ENCODE measurements around the gene NLGN2.
A peak's percentile ranks its signal among the peaks of the same experiment; 100 is the strongest.

Gene NLGN2

DNA sequence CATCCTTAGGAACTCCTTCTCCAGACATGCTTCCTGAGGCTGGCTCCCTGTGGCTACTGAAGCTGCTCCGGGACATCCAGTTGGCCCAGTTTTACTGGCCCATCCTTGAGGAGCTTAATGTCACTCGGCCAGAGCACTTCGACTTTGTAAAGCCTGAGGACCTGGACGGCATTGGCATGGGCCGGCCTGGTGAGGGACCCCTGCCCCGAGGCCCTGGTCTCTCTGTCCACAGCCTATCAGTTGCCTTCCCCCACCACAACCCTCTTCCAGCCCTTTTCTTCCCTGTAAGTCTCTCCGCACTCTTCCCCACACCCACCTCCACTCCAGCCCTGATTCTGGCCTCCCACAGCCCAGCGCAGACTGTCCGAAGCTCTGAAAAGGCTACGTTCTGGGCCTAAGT is 24.7 kb upstream of the NLGN2 start:
- Histone ChIP-seq H3K36me3 (replicated peaks) (no peaks in the 10 kb centered on the region), H3K4me3 (ENCODE audit: low read depth, low read length) (no peak overlapping the region), H3K27ac (no peak overlapping the region), H3K27me3 (replicated peaks) (peaks cover 20% of the 10 kb centered on the region)
- TF ChIP-seq, protein P1, sequence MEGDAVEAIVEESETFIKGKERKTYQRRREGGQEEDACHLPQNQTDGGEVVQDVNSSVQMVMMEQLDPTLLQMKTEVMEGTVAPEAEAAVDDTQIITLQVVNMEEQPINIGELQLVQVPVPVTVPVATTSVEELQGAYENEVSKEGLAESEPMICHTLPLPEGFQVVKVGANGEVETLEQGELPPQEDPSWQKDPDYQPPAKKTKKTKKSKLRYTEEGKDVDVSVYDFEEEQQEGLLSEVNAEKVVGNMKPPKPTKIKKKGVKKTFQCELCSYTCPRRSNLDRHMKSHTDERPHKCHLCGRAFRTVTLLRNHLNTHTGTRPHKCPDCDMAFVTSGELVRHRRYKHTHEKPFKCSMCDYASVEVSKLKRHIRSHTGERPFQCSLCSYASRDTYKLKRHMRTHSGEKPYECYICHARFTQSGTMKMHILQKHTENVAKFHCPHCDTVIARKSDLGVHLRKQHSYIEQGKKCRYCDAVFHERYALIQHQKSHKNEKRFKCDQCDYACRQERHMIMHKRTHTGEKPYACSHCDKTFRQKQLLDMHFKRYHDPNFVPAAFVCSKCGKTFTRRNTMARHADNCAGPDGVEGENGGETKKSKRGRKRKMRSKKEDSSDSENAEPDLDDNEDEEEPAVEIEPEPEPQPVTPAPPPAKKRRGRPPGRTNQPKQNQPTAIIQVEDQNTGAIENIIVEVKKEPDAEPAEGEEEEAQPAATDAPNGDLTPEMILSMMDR (IDR thresholded peaks at IDR 0.05; ENCODE audit: low read depth, low read length, missing control alignments): no peak
- in situ Hi-C loops (cut with HindIII; ENCODE audit: low pct_ligation_motif_present, low sequenced_read_pairs): no loop called here
- DNase-seq: no peak

DNA sequence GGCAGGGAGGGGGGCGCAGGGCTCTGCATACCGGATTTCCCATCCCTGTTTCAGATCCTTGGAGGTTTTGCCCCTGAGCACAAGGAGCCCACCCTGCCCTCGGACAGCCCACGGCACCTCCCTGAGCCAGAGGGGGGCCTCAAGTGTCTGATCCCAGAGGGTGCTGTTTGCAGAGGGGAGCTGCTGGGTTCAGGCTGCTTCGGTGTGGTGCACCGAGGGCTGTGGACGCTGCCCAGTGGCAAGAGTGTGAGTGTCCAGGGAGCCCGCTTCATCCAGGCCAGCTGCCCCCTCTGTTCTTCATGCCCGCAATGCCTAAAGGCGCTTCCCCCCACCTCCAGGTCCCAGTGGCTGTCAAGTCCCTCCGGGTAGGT is 24.3 kb upstream of the NLGN2 start:
- in situ Hi-C loops (cut with HindIII; ENCODE audit: low pct_ligation_motif_present, low sequenced_read_pairs): no loop called here
- H3K36me3 ChIP-seq (replicated peaks): no peaks in the 10 kb centered on the region
- no peak for DNase-seq
- peaks cover 20% of the 10 kb centered on the region for H3K27me3 ChIP-seq (replicated peaks)
- no peak overlapping the region for H3K27ac ChIP-seq
- TF ChIP-seq, protein P1 (IDR thresholded peaks at IDR 0.05; ENCODE audit: low read depth, low read length, missing control alignments): no peak
- H3K4me3 ChIP-seq (ENCODE audit: low read depth, low read length): no peak overlapping the region

DNA sequence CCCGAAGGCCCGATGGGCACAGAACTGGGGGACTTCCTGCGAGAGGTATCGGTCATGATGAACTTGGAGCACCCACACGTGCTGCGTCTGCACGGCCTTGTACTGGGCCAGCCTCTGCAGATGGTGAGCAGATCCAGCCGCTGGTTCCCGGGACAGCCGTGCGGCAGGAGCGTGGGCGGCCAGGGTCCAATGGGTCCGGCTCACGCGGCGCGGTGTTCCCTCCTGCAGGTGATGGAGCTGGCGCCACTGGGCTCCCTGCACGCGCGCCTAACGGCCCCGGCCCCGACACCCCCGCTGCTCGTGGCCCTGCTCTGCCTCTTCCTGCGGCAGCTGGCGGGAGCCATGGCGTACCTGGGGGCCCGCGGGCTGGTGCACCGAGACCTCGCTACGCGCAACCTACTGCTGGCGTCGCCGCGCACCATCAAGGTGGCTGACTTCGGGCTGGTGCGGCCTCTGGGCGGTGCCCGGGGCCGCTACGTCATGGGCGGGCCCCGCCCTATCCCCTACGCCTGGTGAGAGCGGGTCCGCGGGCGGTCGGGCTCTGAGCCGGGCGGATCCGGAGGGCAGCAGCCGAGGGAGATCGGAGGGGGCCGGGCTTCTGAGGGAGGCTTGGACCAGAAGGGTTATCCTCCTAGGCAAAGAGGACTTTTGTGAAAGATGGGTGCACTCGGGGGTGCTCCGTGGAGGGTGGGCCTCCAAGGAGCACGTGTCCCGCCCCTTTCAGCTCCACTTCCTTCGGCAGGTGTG is 23.7 kb upstream of the NLGN2 start:
- Histone ChIP-seq H3K4me3 (ENCODE audit: low read depth, low read length) (peak overlapping the region; percentile 42), H3K36me3 (replicated peaks) (peaks cover 5% of the 10 kb centered on the region), H3K27ac (no peak overlapping the region), H3K27me3 (replicated peaks) (peaks cover 20% of the 10 kb centered on the region)
- no peak for DNase-seq
- TF ChIP-seq, protein P1 (IDR thresholded peaks at IDR 0.05; ENCODE audit: low read depth, low read length, missing control alignments): no peak
- in situ Hi-C loops (cut with HindIII; ENCODE audit: low pct_ligation_motif_present, low sequenced_read_pairs): no loop called here

DNA sequence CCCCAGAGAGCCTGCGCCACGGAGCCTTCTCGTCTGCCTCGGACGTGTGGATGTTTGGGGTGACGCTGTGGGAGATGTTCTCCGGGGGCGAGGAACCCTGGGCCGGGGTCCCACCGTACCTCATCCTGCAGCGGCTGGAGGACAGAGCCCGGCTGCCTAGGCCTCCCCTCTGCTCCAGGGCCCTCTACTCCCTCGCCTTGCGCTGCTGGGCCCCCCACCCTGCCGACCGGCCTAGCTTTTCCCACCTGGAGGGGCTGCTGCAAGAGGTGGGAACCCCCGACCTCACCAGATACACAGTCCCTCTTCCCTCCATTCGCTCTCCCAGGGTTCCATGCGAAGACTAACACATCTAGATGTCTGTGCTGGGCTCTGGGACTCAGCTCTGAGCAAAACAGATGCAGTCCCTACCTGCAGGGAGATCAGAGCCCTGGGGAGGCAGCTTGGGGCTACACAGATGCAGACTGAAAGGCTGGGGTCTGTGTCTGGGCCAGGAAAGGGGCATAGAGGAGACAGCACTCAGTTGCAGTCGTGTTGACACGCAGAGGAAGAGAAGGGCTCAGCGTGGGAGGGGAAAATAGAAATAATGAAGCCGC is 23.1 kb upstream of the NLGN2 start:
- no peak for DNase-seq
- Histone ChIP-seq H3K27ac (no peak overlapping the region), H3K36me3 (replicated peaks) (peaks cover 11% of the 10 kb centered on the region), H3K27me3 (replicated peaks) (peaks cover 20% of the 10 kb centered on the region), H3K4me3 (ENCODE audit: low read depth, low read length) (peak overlapping the region; percentile 42)
- in situ Hi-C loops (cut with HindIII; ENCODE audit: low pct_ligation_motif_present, low sequenced_read_pairs): no loop called here
- TF ChIP-seq, protein P1 (IDR thresholded peaks at IDR 0.05; ENCODE audit: low read depth, low read length, missing control alignments): no peak

DNA sequence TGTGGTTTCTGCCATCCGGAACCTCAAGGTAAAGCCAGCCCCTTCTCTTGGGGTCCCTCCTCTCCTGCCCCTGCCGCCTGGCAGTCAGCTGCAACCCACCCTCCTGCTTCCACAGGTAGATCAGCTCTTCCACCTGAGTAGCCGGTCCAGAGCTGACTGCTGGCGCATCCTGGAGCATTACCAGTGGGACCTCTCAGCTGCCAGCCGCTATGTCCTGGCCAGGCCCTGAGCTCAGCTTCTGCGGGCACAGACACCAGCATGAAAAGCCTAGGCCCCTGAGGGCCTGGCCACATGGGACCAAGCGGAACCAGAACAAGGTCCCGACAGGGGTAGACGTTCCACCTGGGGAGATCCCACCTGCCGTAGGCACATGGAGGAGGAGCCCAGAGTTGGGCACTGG is 18.8 kb upstream of the NLGN2 start:
- H3K4me3 ChIP-seq (ENCODE audit: low read depth, low read length): no peak overlapping the region
- TF ChIP-seq, protein P1 (IDR thresholded peaks at IDR 0.05; ENCODE audit: low read depth, low read length, missing control alignments): no peak
- peaks cover 43% of the 10 kb centered on the region for H3K36me3 ChIP-seq (replicated peaks)
- in situ Hi-C loops (cut with HindIII; ENCODE audit: low pct_ligation_motif_present, low sequenced_read_pairs): no loop called here
- no peak for DNase-seq
- no peak overlapping the region for H3K27ac ChIP-seq
- no peaks in the 10 kb centered on the region for H3K27me3 ChIP-seq (replicated peaks)

All from brain microvascular endothelial cell (primary cell).